NCI-H748 (cell line): Measurements from ENCODE around the gene MICAL3.
"Not testable (repeated sequence)": the region's sequence is repeated elsewhere in the genome, so short reads cannot be mapped to it uniquely, and the experiment has no call there.

Experiments
- DNase-seq: peaks from one replicate; lab custom pipeline; 2025; ENCODE audit not compliant: unreplicated experiment; lab: John Stamatoyannopoulos, UW

Gene MICAL3

DNA sequence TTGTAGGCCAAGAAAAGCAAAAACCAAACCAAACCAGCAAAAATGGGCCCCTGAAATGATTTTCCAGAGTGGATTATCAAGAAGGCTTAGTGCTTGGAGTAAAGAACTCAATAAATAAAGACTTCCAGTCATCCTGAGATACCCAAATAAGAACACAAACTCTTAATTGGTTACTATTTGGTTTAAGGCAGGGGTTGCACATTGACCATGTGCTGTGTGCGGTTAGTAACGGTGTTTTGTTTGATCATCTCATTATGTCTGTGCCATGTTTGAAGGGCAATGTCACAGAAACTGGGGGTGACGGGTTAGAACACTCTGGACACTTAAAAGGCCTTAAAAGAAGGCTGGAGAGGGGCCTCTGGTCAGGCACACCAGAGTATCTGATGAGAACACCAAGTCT lies 9.7 kb upstream of the MICAL3 start:
- no peak for DNase-seq

DNA sequence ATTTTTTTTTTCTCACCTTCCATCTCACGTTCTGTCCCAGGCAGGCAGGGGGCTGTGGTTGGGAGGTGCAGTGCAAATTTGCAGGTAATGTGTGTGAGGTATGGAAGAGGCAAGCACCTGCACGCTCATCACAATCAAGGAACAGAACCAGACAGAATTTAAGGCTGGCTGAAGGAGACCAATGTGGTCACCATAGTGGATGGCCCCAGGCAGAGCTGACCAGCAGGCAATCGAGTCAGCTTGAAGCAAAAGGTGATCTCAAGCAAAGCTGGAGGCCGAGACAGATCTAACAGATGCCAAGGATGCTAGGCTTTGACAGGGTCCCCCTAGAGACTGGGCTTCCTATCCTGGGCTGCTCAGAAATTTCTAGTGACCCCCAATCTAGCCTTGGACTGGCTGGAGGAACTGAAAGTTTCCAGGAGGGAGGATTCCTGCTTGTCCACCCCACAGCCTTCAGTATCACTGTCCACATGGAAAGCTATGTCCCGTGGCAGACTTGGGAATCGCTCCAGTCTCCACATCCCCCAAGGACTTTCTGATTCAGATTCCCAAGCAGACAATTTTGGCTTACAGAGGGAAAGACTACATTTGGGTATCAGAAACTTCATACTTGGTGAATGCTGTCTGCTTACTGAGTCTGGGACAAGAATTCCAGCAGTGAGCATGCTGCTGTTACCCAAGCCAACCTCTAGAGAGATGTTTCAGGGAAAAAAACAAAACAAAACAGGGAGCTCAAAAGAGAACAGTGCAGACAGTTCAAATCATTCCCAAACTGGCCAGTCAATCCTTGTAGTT lies 9.0 kb upstream of the MICAL3 start:
- DNase-seq, result no peak

DNA sequence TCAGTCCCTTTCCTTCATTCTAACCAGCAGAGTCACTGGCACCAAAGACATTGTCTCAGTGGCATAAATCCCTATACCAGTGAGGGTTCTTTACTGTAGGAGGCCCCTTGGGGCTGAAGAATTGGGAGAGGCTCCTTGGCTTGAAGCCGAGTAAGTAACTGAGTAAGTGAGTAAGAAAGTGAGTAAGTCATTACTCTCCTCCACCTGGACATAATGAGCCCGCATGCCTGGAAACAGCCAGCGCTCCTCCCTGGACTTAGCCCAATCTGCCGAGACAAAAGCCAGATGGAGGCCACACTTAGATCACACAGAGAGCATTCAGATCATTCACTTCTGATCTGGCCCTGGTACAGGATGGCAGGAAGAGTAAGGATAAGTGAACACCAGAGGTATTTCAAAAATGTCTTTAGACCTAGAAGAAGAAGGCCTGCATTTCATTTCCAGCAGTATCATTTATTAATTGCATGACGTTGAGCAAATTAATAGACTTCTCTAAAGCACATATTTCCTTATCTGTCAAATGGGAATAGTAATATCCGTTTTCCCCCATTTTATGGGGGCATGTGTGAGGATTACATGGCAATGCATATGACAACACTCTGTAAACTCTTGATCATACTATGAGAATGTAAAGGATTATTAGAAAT lies 8.2 kb upstream of the MICAL3 start:
- DNase-seq, result no peak

DNA sequence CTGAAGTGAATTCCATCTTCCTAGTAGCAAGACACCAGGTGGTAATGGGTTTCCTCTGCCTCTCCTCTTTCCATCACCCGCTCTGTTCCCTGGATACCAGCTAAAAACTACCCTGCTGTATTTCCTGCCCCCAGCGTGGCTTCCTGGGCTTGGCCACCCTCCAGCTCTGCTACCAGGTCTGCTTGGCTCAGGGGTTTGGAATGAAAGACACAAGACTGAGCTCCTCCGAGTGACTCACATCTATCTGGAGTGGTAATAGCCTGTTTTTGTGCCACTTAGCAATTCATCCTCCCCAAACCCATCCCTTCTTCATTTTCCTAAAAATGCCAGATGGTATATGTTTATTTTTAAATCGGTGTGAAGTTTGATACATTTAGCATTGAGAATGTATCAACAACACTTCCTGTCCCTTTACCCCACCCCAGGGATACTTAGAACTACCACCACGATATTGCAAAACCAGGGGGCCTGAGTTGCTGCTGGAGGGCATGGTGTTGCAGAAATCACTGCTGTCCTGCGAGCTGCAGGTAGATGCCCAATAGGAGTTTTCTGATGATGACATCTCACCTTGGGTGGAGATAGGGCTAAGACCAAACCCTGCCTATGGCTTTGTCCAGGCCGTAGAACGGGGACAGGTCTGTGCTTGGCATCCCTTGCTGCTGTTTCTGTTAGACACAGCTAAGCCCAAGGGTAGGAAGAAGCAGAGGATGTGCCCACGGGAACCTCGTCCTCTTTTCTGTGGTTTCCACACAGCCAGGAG lies 7.5 kb upstream of the MICAL3 start:
- DNase-seq, result no peak

DNA sequence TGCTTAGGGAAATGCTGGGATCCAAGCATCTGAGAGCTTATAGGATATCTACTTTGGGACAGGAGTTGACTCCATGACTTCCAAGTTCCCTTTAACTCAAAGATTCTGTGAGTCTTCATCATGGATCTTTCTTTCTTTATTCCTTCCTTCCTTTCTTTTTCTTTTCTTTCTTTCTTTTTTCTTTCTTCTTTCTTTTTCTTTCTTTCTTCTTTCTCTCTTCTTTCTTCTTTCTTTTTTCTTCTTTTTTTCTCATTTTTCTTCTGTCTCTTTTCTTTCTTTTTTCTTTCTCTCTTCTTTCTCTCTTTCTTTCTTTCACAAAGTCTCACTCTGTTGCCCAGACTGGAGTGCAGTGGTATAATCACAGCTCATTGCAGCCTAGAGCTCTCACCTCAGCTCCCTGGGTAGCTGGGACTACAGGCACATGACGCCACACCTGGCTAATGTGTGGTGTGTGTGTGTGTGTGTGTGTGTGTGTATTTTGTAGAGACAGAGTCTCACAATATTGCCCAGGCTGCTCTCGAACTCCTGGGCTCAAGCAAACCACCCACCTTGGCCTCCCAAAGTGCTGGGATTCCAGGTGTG lies 5.4 kb upstream of the MICAL3 start:
- no peak for DNase-seq

DNA sequence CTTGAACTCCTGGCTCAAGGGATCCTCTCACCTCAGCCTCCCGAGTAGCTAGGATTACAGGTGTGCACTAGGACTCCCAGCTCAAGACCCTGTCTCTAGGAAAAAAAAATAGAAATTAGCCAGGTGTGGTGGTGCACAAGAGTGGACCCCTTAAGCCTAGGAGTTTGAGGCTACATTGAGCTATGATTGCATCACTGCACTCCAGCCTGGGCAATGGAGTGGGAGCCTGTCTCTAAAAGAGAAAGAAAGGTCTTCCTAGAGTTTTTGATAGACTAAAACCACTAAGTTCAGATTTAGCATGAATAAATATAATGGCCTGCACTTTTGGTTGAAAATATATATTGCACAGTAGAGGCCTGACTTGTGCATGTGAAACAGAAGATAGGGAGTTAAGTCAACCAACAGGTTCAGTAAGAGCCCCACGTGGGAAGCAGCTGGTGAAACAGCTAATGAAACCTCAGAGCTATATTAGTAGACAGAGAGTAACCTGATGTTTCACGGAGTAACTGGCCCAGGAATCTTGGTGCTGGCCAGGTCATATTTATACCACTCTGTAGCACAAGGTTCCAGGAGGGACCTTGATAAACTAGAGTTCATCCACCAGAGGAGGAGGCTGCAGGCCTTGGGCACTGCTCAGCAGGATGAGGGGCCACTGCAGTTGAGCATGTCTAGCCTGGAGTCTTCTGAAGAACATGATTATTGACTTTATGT lies 4.6 kb upstream of the MICAL3 start:
- DNase-seq, result no peak

DNA sequence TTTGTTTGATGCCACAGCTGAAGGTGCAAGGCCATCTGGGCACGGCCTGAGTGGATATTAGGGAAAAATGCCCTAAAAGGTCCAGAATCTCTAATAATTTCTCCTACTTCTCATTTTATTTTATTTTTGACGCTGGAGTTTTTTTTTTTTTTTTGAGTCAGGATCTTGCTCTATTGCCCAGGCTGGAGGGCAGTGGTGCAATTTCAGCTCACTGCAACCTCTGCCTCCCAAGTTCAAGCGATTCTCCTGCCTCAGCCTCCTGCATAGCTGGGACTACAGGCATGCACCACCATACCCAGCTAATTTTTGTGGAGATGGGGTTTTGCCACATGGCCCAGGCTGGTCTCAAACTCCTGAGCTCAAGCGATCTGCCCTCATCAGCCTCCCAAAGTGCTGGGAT lies 1.5 kb upstream of the MICAL3 start:
- DNase-seq, result not testable (repeated sequence)

DNA sequence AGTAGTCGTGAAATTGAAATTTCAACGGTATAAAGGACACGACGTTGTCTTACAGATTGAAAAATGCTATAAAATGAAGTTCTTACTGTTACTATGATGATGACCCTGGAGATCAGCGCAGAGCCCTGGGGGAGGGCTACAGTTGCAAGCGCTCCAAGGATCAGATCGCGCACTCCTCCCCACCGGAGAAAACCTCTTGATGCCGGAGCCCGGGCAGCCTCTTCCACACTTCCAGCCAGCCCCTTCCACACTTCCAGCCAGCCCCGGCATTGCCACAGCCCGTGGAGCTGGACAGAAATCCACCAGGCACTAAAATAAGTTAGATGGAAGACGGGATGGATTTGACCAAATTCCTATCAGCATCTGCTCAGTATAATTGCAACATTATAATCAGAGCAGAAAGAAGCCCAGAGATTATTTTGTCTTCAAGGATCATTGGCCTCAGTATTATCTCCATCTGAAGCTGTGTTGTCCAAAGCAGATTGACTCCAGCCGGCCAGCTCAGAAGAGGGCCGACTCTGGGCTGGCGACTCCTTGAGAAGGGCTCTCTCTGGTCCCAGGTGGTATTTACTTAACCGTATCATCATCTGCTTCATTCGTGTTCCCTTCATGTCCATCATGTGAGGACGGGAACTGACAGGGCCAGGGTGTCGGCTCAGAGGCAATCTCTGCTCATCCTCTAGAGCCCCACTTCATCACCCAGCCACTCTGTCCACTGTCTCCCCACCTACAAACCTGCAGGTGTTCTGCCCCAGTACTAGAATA lies 777 bp upstream of the MICAL3 start:
- no peak for DNase-seq

DNA sequence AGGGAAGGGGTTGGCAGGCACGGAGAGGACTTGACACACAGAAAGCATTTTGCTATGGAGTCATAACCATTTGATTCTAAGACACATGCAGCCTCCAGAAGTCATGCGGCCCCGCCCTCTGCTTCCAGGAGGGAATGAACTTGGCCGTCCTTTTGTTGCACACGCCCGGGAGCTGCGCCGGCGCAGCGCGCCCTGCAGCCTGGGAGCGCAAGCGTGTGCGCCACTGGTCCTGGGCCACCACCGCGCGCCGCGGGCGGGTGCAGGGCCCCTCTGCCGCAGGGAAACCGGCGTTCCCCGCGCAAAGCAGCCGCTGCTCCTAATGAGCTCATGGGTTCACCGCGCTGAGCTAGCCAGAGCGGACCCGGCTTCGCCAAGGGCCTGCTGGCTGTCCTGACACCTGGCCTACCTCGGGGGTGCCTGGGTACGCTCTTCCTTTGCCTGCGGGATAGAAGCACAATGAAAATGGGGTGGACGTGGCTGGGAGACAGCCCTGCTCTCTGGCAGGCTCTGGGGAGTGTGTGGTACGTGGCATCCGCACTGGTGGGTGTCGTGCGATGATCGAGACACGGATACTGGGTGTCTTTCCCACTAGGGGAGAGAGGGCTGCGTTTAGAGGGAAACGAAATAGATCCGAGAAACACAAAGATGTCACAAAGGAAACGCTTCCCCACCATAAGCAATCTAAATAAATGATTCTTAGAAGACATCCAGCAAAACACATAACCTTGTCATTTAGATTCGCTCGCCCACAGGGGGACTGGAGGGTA lies 669 bp downstream of the MICAL3 start:
- peak; percentile 83 for DNase-seq

DNA sequence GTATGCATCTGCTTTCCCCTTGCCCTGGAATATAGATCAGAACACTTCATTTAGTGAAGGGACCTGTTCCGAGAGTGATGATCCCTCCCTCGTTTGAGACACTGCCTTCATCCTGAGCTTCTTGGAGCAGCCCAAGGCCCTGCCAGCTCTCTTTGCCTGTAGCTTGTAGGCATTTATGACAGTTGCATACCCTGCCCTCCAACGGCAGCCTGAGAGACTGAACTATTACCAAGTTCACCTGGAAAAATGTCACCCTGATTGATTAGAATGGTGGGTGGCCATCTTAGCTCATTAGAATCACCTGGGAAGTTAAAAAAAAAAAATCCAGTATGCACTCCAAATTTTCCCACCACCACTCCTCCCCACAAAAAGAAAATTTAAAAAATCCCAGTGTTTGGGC lies 1.5 kb downstream of the MICAL3 start:
- DNase-seq, result no peak

DNA sequence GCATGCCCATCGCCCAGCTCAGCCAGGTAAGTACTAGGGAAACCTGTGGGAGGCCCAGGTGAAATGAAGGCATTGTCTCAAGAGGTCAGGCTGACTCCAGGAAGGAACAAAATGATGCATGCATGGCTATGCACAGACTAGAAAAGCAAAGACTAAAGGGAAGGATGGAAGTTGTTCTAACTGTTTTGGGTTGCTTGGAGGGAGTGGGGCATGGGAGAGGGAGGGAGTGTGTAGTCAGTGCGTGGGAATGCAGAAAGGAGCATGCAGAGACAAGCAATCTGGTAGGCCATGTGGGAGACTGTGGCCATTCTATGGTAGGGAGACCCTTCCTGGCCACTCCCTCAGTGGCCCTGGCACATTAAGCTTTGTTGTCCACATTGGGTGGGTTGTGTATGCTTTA lies 2.9 kb downstream of the MICAL3 start:
- DNase-seq, result no peak

DNA sequence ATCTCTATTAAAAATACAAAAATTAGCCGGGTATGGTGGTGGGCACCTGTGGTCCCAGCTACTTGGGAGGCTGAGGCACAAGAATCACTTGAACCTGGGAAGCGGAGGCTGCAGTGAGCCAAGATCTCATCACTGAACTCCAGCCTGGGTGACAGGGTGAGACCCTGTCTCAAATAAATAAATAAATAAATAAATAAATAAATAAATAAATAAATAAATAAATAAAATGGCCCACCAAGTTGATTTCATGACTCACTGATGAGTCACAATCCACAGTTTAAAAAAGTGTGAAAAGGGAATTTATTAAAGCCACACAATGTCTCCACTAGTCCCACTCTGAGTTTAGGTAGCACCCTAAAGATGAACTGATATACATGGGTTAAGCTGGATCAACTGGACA lies 3.6 kb downstream of the MICAL3 start:
- DNase-seq, result not testable (repeated sequence)

DNA sequence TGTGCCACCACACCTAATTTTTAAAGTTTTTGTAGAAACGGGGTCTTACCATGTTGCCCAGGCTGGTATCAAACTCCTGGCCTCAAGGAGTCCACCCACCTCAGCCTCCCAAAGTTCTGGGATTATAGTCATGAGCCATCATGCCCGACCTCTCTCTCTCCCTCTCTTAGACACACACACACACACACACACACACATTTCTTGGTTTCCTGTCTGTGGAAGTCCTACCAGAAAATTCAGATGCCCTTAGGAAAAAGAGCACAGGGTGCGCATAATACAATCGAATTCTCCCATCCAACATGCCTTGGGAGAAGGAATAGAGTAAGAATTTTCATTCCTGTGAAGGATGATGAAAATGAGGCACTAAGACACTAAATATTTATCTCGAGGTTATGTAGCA lies 10.4 kb downstream of the MICAL3 start:
- DNase-seq, result no peak

DNA sequence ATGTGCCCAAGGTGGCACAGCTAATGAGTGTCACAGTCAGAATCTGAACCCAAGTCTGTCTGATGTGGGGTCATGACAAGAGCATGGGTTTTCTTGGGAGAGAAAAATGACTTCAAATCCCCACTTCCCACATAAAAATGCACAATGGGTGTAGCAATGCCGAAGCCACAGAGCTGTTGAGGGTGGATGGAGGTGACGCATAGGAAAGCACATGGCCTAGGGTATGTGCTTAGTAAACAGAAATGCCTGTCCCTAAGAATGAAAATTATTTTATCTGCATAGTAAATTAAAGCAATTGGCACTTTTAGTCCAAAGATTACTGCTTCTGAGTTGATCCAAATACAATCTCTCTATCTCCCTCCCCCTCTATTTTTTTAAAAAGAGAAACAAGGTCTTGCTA lies 10.9 kb downstream of the MICAL3 start:
- DNase-seq, result no peak

DNA sequence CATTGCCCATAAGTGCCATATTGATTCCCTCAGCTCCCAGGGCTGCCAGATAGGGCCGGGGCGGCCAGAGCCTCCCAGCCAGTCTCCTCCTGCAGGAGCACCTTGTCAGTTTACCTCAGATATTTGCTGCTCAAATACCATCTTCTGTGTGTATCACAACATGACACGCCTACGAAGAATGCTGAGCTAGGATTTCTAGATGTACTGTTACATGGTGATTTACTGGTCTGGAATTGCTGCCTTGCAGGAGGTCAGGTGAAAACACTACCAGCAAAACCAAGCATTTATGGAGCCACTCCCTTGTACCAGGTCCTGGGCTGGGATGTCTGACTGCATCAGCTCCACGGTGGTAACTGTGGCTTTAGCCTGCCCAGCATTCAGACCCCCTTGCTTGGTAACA lies 11.8 kb downstream of the MICAL3 start:
- no peak for DNase-seq

DNA sequence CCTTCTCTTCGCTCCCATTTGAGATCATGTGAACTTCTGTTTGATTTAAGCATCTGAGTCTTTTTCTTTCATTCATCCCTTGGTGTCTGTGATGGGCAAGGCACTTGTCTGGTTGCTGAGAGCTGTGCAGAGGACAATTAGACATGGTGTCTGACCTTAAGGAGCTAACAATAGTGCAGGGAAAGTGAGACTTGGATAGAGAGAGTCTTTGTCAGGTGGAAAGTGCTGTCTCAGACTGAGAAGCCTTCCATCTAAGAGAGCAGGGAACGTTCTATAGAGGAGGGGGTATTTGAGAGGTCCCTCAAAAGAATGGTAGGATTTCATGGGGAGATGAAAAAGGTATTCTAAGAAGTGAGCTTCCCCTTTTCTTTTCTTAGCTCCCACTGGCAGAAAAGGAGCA lies 14.1 kb downstream of the MICAL3 start:
- no peak for DNase-seq

DNA sequence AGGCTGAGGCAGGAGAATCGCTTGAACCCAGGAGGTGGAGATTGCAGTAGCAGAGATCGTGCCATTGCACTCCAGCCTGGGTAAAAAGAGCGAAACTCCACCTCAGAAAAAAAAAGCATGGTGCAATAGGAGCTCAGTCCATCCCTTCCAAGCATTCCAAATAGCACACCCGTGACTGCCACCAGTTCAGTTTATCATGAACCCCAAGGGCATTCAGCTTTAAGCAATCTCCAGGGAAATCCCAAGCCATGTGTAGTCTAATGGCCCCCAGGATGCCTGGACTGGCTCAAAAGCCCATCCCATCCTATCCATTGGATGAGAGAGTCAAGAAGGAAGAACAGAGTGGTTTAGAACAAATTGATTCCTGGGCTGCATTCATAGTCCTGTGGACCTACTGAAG lies 16.2 kb downstream of the MICAL3 start:
- DNase-seq, result no peak

DNA sequence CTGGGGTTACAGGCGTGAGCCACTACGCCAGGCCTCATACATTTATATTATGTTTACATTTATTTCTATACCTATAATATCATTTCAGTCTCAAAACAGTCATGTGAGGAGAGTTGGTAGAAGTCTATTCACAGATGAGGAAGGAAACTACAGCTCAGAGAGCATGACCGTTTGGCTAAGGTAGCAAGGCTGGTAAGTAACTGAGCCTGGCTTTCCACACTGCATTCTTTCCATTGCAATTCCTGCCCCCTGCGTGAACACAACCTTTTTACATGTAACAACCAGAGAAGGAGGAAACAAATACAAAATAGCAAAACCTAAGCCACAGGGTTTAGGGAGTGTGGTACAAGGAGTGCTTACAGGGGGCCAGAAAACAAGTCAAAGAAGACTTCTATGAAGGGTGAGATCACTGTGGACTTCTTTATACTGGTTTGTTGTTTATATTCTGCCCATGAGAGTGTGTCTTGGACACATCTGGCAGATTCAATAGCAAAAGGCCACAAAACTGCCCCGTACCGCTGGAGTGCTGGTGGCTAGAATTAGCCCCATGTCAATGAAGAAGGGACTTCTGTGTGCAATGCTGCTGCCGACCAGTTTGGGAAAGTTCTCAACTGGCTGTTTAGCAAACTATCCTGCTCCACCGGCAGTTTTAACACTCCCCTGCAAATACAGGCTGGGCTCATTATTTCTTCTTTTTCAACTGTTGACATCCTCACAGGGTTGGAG lies 19.0 kb downstream of the MICAL3 start:
- DNase-seq, result no peak

DNA sequence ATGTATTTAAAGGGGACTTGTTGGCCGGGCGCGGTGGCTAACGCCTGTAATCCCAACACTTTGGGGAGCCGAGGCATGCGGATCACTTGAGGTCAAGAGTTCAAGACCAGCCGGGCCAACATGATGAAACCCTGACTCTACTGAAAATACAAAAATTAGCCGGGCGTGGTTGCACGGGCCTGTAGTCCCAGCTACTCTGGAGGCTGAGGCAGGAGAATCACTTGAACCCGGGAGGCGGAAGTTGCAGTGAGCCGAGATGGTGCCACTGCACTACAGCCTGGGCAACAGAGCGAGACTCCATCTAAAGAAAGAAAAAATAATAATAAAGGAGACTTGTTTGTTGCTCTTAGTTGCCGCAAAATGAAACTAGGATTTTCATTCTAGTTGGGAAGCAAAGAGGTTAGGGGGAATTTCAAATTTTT lies 22.5 kb downstream of the MICAL3 start:
- DNase-seq, result not testable (repeated sequence)
